ENCODE measurements around the gene CDK19. TPM values are rescaled to one million over a fixed set of nuclear protein-coding genes. Genes with fewer than 3 reads are reported as not detected.

Gene CDK19
- total RNA-seq, 1 experiment from 2014 or later, result 10.5 TPM

DNA sequence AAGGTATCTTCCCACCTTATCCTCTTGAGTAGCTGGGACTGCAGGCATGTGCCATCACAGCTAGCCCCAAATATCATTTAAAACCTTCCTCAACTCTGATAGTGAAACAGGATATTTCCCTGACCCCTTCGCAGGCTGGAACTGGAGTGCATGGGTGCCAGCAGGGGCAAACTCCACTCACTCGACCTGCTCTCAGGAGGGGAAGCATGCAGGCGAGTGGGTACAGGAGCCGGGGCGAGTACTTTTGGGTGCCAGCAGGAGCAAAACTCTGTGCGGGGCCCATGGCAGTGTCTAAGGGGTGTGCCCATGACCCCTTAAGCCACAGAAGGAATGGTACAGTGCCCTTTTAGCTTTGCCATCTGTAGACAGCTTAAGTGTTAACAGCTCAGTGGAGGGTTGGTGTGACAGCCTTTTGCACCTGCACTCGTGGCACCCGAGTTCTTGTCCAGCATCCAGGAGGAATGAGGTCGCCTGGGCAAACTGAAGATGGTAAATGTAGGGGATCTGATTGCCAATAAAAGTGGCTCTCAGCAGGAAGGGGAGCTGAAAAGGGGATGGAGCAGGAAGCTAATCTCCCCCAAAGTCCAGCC is 155.1 kb downstream of the CDK19 start:
- no peak for DNase-seq (ENCODE audit: low spot score)

DNA sequence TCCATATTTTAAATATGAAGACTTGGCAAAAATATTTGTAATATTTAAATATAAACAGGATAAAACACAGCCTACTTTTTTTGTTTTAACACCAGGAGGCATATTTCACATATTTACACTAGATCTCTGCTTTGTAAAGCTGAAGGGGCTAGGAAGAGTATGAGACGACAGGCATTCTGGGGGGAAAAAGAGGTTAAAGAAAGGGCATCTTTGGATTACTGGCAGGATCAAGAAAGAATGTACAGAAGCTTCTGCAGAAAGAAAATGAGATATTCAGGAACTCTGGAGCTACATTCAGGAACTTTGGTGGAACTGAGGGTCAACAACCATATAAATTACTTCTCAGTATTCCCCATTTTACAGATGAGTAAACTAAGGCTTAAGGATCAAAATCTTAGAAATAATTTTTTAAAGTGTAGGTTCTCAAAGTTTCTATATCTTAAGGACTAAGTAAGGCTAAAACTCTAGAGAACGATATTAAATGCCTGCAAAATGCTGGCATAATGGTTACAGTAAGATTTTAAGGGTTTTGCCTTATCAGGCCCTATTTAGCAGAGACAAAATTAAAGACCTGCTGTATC is 156.5 kb downstream of the CDK19 start:
- no peak for DNase-seq (ENCODE audit: low spot score)

DNA sequence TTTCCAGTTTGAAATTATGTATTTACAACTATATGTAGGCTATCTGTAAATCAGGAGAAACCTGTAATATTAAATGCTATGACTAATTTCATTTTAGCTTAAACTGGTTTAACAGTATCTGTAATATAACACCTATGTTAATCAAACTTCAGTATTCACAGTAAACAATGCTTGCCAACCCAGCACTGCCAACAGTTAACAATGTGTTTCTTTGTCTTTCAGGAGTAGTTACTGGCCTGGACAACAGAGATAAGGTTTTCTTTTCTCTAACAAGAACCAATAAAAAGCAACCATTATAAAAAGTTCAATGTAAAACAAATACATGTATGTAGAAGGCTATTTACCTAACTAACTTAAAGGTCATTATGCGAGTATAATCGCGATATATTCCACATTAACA is 158.8 kb downstream of the CDK19 start:
- DNase-seq (ENCODE audit: low spot score), result no peak

DNA sequence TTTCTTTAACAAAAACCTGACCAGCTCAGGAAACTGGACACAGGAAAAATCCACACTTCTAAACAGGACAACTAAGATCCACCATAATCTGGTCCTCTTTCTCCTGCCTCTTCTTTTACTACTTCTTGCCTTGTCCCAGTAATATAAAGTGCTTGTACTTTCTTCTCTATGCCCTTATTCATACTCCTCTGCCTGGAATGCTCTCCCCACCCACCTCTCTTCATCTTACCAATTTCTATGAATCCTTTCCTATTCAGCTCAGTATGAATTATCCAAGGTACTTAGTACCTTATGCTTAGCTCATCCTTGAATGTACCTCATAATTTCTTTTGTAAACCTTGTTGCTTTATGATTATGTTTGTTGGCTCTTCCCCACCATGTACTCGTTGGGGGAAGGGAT is 159.4 kb downstream of the CDK19 start:
- no peak for DNase-seq (ENCODE audit: low spot score)

DNA sequence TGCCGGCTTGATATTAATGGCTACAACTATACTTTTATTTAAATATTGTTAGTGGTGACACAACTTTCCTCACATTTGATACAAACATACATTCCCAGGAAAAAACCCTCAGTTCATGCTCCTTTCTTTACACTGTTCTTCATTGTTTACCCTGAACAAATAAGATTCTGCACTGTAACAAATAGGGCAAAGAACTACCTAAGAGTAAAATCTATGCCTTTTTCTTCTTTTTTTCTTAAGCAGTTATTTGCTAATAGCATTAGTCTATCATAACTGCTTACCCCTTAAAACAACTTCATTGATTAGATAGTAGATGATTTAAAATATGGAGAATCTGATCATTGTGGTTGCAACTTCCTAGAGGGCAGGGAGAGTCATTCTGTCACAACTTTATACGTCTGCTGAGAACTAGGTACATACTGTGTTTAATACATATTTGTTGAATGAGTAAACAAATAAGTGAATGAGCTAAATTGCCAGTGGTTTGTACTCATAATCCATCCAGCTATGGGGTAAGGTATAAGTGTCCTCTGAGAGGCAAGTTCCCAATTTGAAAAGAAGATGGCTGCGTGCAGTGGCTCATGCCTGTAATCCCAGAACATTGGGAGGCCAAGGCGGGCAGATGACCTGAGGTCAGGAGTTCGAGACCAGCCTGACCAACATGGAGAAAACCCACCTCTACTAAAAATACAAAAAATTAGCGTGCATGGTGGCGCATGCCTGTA is 161.0 kb downstream of the CDK19 start:
- DNase-seq (ENCODE audit: low spot score), result no peak

DNA sequence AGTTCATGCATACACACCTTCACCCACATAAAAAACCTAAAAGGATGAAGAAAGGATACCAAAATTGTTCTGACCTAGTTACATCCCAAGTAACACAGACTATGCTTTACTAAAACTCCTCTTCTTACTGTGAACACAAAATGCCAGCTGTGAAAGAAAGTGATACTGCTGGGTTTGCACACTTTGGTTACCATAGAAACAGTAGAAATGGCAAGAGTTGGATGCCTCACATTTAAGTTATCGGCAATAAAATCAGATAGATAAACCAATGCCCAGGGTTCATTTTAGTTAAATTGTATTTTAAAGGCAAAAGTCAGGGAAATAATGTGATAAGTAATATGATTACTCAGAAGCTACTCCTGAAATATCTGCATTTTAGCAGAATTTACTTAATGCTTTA is 161.9 kb downstream of the CDK19 start:
- DNase-seq (ENCODE audit: low spot score), result no peak

DNA sequence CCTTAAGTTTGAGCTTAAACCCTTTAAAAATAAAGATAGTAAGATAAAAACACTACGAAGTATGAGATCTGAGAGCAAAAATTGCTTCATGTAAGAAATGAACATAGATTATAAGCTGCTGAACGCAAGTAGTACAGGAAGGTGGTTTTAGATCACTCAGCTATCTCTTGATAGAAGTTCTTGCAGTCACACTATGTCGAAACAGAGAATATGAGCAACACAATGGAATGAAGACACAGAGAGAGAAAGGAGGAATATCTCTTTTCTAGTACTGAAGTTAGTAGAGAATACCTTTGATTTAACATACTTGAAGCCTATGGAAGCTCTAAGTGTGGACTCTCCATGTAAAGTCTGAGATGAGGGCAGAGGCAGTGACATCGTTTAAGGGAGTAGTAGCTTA is 162.7 kb downstream of the CDK19 start:
- no peak for DNase-seq (ENCODE audit: low spot score)

DNA sequence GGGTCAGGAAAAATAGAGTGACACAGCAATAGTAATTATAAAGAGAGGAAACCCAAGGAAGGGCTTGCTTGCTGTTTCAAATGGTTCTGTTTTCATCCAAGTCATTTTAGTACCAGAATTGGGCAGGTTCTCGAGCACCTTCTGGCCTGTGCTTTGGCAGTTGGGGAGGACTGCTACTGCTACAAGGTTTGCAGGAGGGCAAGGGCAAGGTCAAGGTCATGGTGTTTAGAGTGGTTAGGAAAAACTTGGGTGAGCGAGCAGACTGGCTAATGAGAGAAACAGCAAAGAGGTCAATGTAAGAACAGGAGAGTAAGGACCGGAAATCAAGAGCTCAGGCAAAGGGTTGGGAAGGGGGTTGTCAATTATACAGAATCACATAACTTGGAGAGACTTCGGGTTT is 164.5 kb downstream of the CDK19 start:
- DNase-seq (ENCODE audit: low spot score), result no peak

DNA sequence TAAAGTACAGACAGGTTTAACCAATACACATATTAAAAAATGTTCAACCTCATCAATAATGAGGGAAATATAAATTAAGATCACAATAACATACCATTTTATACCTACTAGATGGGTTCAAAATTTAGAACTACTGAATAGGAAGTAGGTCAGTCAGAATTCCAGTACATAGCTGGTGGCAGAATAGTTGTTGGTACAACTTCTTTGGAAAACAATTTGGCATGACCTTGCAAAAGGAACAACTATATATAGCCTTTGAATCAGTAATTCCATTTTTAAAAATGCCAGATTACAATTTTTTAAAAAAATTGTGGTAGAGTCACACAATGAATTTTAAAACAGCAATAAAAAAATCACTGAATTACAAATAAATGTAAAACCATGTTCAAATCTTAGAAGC is 165.6 kb downstream of the CDK19 start:
- DNase-seq (ENCODE audit: low spot score), result no peak

DNA sequence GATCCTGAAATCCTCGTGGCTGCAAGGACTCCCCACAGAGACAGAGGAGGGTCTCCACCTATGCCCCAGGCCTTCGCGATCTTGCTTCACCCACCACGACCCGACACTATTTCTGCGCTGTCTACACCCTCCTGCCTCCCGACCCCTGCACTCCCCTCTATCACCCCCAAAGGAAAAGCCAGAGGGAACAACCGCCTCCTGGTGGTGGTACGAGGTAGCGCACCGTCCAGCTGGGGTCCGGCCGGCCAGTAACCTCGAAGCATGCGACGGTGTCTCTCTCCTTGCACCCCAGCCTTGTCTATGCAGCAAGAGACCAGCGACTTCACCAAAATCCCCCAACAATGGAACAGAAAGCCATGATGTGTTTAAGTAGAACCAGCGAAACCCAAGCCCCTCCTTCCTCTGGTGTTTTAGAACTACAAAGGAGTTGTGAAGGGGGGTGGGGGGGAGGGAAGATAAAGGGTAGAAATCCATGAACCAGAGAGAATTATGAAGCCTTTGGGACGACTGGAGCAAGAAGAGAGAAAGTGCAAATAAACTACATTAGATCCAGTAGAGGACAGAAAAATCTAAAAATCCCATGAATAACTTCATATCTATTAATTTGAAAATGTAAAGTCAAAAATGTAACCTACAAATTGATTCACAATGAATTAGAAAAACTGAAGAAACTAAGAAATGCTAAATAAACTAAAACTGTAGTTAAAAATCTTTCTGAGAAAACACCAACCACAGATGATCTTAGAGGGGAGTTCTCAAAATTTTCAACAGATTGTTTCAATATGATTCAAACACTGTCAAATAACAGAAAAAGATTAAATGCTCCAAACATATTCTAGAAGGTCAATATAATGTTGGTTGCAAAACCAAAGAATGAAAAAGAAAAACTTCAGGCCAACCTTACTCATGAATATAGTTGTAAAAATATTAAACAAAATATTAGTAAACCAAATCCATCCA is 168.0 kb downstream of the CDK19 start:
- DNase-seq (ENCODE audit: low spot score), result no peak

DNA sequence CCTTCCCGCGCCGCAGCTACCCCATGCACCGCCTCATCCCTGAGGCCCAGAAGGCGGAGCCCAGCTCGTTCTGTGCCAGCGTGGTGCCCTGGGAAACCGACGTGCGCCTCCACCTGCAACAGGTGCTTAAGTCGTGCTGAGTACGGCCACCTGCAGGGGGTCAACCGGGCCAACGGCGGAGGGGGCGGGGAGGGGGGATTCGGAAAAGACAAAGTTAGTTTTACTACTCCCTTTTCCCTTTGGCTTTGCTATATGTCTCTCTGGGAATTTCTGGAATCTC is 168.9 kb downstream of the CDK19 start:
- DNase-seq (ENCODE audit: low spot score), result no peak

DNA sequence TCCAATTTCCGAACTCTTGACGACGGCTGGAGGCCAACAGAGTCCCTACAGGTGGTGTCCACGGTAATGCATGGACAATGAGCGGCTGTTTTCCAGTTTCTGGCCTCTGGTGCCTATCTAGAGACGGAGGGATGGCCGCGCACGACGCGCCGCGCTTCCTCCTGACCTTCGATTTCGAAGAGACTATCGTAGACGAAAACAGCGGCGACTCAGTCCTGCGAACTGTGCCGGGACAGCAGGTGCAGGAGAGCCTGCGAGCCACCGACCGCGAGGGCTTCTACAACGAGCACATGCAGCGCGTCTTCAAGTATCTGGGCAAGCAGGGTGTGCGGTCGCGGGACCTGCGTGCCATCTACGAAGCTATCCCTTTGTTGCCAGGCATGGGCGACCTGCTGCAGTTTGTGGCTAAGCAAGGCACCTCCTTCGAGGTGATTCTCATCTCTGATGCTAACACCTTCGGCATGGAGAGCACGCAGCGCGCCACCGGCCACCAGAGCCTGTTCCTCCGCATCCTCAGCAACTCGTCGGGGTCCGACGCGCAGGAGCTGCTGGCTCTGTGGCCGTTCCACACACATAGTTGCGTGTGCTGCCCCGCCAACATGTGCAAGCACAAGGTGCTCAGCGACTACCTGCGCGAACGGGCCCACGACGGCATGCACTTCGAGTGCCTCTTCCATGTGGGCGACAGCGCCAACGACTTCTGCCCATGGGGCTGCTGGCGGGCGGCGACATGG is 169.4 kb downstream of the CDK19 start:
- DNase-seq (ENCODE audit: low spot score), result no peak

DNA sequence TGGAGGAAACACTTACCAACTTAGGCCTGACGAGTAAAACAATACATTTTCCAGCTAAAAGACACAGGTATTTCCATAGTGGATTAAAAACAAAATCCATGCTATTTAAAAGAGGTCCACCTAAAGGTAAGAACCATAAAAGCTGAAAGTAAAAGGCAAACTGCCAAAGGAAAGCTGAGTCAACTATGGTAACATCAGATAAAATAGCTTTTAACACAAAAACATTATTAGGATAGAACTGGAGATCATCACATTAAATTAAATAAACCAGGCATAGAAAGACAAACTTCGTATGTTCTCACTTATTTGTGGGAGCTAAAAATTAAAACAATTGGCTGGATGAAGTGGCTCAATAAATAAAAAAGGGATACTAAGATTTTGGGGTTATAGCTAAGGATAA is 172.1 kb downstream of the CDK19 start:
- peak; percentile 29 for DNase-seq (ENCODE audit: low spot score)

DNA sequence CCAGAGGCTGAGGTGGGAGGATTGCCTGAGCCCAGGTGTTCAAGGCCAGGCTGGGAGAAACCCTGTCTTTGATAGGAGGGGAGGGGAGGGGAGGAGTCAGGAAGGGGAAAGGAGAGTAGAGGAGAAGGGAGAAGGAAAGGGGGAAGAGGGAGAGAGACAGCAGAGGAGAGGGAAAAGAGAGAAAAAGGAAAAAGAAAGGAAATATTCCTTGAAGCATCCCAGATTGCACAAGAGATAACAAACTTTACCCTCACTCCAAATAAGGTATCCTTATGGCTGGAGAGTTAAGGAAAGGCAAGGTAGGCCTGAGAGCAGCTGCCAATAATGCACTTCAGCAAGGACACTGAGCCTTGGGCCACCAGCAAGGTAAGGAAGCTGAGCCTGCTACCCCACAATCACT is 172.6 kb downstream of the CDK19 start:
- DNase-seq (ENCODE audit: low spot score), result no peak

DNA sequence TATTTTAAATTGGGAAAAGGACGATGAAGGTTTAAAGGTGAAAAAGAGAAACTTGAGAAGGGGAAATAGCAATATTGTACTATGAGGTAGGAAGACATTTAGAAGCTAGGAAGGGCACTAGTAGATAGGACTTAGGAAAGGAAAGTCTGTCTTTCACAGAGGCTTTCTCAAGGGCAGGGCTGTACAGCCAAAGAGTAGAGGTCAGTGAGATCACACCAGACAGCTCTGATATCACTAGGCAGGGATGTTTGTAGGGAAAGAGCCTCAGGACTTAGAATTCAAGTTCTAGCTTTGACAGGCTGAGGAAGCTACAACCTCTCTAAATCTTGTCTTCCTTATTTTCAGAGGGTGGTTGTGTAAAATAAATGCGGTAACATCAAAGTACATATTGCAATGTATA is 178.5 kb downstream of the CDK19 start:
- no peak for DNase-seq (ENCODE audit: low spot score)

DNA sequence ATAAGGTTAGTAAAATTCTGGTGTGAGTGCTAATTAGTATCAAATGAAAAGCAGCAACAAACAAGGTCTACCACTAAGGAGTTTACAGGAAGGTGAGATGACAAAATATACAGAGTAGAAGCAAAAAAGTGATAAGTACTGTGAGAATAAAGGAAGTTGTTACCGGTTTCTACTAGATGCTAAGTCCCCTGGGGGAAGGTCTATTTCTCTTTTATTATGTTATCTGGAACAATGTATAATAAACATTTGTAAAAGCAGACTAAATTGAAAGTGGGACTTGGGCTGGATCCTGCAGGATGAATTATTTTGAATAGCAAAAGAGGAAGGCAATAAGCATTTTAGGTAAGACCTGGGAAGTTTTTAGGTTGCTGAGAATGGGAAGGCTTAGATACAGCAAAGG is 180.2 kb downstream of the CDK19 start:
- DNase-seq (ENCODE audit: low spot score), result no peak

DNA sequence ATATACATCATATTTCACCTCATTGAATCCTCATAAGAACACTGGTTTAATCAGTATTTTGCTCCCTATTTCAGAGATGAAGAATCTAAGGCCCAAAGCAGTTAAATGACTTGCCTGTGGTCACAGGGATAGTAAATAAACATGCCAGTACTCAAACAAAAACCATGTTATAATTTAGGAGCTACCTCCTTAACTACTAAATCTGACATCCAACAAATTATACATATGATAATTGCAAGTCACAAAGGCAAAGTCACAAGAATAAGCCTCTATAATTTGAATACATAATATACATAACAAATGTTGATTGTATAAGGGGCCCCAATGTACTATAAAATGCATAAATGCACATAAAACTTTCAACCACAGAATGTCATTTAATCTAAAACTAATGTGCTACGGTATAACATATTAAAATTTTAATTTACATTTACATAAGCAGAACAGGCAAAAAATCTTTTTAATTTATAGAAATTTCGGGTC is 181.5 kb downstream of the CDK19 start:
- no peak for DNase-seq (ENCODE audit: low spot score)

DNA sequence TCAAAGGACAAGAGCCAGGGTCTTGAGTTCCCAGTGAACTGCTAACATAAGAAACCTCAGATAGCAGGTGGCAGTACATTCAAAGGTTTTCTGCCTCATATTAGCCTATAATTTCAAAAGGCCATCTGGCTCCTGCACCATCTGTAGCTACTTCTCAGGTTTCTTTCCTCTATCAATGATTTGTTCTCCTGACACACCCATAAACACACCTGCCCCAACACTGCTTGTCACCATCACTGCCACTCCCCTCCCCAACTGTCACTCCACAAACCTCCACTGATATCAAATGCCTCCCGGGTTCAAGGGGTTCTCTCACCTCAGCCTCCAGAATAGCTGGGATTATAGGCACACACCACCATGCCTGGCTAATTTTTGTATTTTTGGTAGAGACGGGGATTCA is 186.1 kb downstream of the CDK19 start:
- no peak for DNase-seq (ENCODE audit: low spot score)

DNA sequence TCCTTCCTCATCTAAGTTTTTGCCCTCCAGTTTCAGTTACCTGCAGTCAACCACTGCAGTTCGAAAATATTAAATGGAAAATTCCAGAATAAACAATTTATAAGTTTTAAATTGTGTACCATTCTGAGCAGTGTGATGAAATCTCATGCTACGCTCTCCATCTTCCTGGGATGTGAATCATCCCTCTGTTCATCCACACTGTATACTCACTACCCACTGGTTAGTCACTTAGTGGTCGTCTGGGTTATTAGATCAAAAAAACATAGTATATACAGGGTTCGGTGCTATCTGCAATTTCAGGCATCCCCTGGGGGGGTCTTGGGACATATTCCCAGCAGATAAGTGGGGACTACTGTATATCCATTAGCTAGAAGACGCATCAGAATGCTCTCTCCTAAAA is 186.9 kb downstream of the CDK19 start:
- DNase-seq (ENCODE audit: low spot score), result peak; percentile 40

DNA sequence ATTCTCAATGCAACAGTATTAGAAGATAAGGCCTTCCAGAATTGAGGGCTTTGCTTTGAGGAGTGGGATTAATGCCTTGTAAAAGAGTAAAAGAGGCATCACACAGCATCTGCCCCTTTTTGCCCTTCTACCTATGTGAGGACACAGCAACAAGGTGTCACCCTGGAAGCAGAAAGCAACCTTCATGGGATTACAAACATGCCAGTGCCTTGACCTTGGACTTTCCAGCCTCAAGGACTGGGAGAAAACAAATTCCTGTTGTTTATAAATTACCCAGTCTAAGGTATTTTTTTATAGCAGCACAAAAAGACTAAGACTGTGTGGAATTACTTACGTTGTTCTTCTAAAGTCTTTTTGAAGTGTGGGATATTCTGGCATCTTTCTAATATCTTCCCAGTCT is 188.8 kb downstream of the CDK19 start:
- no peak for DNase-seq (ENCODE audit: low spot score)

DNA sequence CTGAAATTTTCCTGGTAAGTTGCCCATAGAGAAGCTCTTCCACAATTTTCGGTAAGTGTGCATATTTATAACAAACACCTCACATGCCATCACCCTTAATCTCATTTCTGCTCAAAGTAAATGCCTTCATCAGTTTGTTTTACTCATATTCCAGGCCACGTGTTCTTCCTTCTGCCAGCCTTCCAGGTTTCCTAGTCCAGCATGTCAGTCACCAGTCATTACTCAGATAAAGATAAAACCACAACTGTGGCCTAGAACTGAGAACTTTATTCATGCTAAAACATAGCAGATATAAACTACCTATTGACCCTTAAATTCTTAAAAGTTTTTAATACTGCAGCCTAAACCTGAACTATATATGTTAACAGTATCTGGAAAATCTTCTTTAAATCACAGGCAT is 189.4 kb downstream of the CDK19 start:
- DNase-seq (ENCODE audit: low spot score), result peak; percentile 55
